Esophagus muscularis mucosa (tissue), 4 donors: ENCODE data around the gene ZNF385C. TPM values are rescaled to one million over a fixed set of nuclear protein-coding genes. Genes with fewer than 3 reads are reported as not detected.

Experiments
- DNase-seq: peaks from one replicate; pipeline ENCODE4 v3.0.0-alpha.2; 2017; ENCODE audit errors: extremely low spot score
- H3K27ac ChIP-seq, 4 donors: fragments of 200-600 bp; sonication (generic); replicated peaks in 1 of 4; 1 replicate in 3 of 4; 2 replicates in 1 of 4; pipeline ENCODE4 v1.5.1; 2016 to 2019; ENCODE audit warnings: mild to moderate bottlenecking in 1 of 4
- H3K27me3 ChIP-seq, 4 donors: fragments of 200-600 bp; sonication (generic); one replicate each; pipeline versions ENCODE4 v1.5.1 to v1.6.0; 2016 to 2019
- H3K36me3 ChIP-seq, 4 donors: fragments of 200-600 bp; sonication (generic); one replicate each; pipeline ENCODE4 v1.5.1; 2016 to 2019
- H3K4me1 ChIP-seq, 4 donors: fragments of 200-600 bp; sonication (generic); one replicate each; pipeline ENCODE4 v1.5.1; 2016 to 2019
- H3K4me3 ChIP-seq, 4 donors: fragments of 200-600 bp; sonication (generic); 1 replicate in 2 of 4; 2 replicates in 2 of 4; pipeline ENCODE4 v1.5.1; 2016 to 2019; ENCODE audit warnings: mild to moderate bottlenecking in 4 of 4, moderate library complexity in 1 of 4
- H3K9me3 ChIP-seq, 4 donors: fragments of 200-600 bp; sonication (generic); 1 replicate in 3 of 4; 2 replicates in 1 of 4; pipeline ENCODE4 v1.5.1; 2016 to 2019
- CTCF ChIP-seq, 3 experiments: fragments of 200-600 bp in 2 of 3; fragments of 450-650 bp in 1 of 3; sonication (generic) in 2 of 3; IDR thresholded peaks; one replicate each; pipeline ENCODE4 v1.5.1; 2017 to 2019; ENCODE audit warnings: antibody characterized with exemption in 3 of 3, mild to moderate bottlenecking in 2 of 3, moderate library complexity in 1 of 3
- EP300 ChIP-seq: sonication (generic); formaldehyde crosslinking; IDR thresholded peaks from one replicate; pipeline ENCODE4 v1.6.1; 2017; ENCODE audit warnings: antibody characterized with exemption
- POLR2A ChIP-seq: fragments of 450-650 bp; IDR thresholded peaks from one replicate; pipeline ENCODE4 v1.6.1; 2017; ENCODE audit warnings: antibody characterized with exemption, moderate library complexity, mild to moderate bottlenecking, low read depth
- POLR2AphosphoS5 ChIP-seq, 2 donors: sonication (generic); formaldehyde crosslinking; IDR thresholded peaks; one replicate each; pipeline ENCODE4 v1.6.1; 2017; ENCODE audit warnings: antibody characterized with exemption in 2 of 2
- WGBS: methylation state at CpG from one replicate; pipeline ENCODE4 v1.1.5; 2018; 5-methylcytosine and 5-hydroxymethylcytosine counted together
- intact Hi-C: fragments of 100-400 bp; cut with DNase I; formaldehyde crosslinking; loops from one replicate; pipeline ENCODE4 v1.15.1; 2023
- total RNA-seq, 4 donors: library from RNA; depleted of rRNA; stranded (reverse); fragments of >200 nt; gene quantifications; one replicate each; pipeline versions ENCODE4 v1.1.0 to v1.2.1, GENCODE V29; 2016

ZNF385C gene
- total RNA-seq, 4 donors from 2014 or later: 0.39 to 0.42 TPM; not detected in 2

GRCh38 chr17:42131232-42131631 lies 33.0 kb upstream of the ZNF385C start:
- 96% methylated on average over 4 of the region's 4 CpGs for WGBS
- Histone ChIP-seq H3K27me3 (no peaks in the 10 kb centered on the region), H3K4me1 (peaks cover 71 to 80% (median 79%) of the 10 kb centered on the region in 4 donors), H3K9me3 (no peaks in the 10 kb centered on the region), H3K4me3 (no peak overlapping the region), H3K27ac (peak overlapping the region; percentile 41 to 68 (median 52)), H3K36me3 (peaks cover 39 to 50% (median 46%) of the 10 kb centered on the region in 4 donors)
- DNase-seq: no peak
- intact Hi-C loops: no loop called here
- TF ChIP-seq POLR2A (no peak), EP300 (no peak), CTCF (IDR thresholded peaks at IDR 0.05) (no peak), POLR2AphosphoS5 (IDR thresholded peaks at IDR 0.05) (no peak)

GRCh38 chr17:42130310-42130936 lies 32.1 kb upstream of the ZNF385C start:
- intact Hi-C loops: no loop called here
- no peak for DNase-seq

DNA sequence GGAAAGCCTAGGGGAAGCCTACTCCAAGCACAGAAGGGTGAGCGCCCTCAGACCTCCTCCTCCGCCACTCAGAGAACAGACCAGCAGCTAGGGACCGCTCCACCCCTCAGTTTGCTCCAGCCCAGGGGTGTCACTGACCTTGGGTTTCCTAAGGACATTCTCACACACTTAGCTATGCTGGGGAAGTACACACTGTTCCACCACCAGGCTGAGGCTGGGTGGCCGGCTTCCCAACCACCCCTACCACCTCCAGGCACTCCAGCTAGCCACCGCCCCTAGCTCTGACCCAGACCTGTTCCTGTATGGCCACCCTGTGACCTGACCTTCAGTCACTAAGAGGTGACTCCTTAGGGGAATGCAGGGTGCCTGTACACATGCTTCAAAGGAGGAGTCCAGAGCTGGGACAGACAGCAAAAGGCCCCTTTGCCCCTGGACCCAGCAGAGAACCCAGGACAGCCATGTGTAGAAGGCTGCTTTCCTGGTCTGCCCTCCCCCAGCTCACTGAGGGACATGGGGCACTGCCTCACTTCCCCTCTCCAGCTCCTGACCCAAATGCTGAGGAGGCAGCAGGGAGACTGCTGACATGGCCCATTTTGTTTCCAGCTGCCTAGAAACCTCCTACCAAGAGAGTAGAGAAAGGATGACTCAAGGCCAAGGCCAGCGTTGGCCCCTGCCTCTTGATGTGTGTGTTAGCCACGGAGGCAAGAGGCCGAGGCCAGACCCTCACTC lies 31.0 kb upstream of the ZNF385C start:
- TF ChIP-seq POLR2AphosphoS5 (IDR thresholded peaks at IDR 0.05) (peak; percentile 38 to 56), EP300 (no peak)
- Histone ChIP-seq H3K4me1 (peaks cover 52 to 61% (median 60%) of the 10 kb centered on the region in 4 donors), H3K4me3 (no peak overlapping the region), H3K36me3 (peaks cover 53 to 63% (median 60%) of the 10 kb centered on the region in 4 donors), H3K9me3 (no peaks in the 10 kb centered on the region), H3K27ac (peak overlapping the region; percentile 41 to 68 (median 52)), H3K27me3 (no peaks in the 10 kb centered on the region)
- DNase-seq: no peak
- intact Hi-C loops: no loop called here
- 73% methylated on average over 7 of the region's 8 CpGs for WGBS

More at GRCh38 chr17:42130310-42130936, 32.1 kb upstream of the ZNF385C start:
- Histone ChIP-seq H3K27ac (peak overlapping the region; percentile 41 to 68 (median 52)), H3K27me3 (no peaks in the 10 kb centered on the region), H3K36me3 (peaks cover 47 to 56% (median 54%) of the 10 kb centered on the region in 4 donors), H3K9me3 (no peaks in the 10 kb centered on the region), H3K4me3 (no peak overlapping the region), H3K4me1 (peaks cover 63 to 72% (median 71%) of the 10 kb centered on the region in 4 donors)
- WGBS: 92% methylated on average over 14 of the region's 16 CpGs
- TF ChIP-seq CTCF (IDR thresholded peaks at IDR 0.05): no peak
- no peak for TF ChIP-seq EP300
- no peak for TF ChIP-seq POLR2AphosphoS5 (IDR thresholded peaks at IDR 0.05)
- TF ChIP-seq POLR2A: no peak

DNA sequence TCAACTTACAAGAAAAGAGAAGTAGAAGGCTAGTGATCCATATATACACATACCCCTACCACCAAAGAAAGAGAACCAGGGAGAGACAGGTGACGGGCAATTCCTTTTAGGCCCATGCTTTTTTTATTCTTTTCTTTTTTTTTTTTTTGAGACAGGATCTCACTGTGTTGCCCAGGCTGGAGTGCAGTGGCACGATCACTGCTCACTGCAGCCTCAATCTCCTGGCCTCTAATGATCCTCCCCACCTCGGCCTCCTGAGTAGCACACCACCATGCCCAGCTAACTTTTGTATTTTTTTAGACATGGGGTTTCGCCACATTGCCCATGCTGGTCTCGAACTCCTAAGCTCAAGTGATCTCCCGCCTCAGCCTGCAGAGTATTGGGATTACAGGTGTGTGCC lies 29.1 kb upstream of the ZNF385C start:
- H3K4me3 ChIP-seq: no peak overlapping the region
- 95% methylated on average over 6 of the region's 6 CpGs for WGBS
- intact Hi-C loops: no loop called here
- H3K36me3 ChIP-seq: peaks cover 53 to 63% (median 60%) of the 10 kb centered on the region in 4 donors
- no peak for DNase-seq
- H3K4me1 ChIP-seq: peaks cover 41 to 51% (median 45%) of the 10 kb centered on the region in 4 donors
- no peaks in the 10 kb centered on the region for H3K27me3 ChIP-seq
- TF ChIP-seq CTCF (IDR thresholded peaks at IDR 0.05) (no peak), POLR2A (no peak), EP300 (no peak), POLR2AphosphoS5 (IDR thresholded peaks at IDR 0.05) (no peak)
- H3K27ac ChIP-seq: no peak overlapping the region
- H3K9me3 ChIP-seq: no peaks in the 10 kb centered on the region

DNA sequence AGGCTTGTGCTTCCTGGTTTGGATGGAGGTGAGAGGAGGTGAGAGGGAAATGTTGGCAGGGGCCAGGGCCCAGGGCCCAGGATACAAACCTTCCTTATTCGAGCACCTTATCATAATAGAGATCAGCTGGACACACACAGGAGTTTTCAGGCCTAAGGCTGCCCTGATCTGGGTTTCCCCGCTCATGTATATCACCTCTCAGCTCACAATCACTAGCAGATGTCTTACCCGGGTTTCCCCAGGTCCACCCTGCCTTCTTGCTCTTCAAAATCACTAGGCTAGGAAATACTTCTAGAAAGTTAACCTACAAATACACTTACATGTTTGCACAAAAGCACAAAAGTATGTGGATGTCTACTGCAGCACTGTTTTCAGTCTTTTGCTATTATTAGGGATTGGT lies 28.6 kb upstream of the ZNF385C start:
- Histone ChIP-seq H3K36me3 (peaks cover 53 to 63% (median 60%) of the 10 kb centered on the region in 4 donors), H3K4me3 (no peak overlapping the region)
- intact Hi-C loops: no loop called here

More for the DNA sequence above, 28.6 kb upstream of the ZNF385C start:
- TF ChIP-seq POLR2A (no peak), CTCF (IDR thresholded peaks at IDR 0.05) (no peak), EP300 (no peak), POLR2AphosphoS5 (IDR thresholded peaks at IDR 0.05) (no peak)
- no peak for DNase-seq
- H3K27ac ChIP-seq: no peak overlapping the region
- 86% methylated on average over 3 of the region's 3 CpGs for WGBS
- H3K27me3 ChIP-seq: no peaks in the 10 kb centered on the region
- H3K9me3 ChIP-seq: no peaks in the 10 kb centered on the region
- H3K4me1 ChIP-seq: peaks cover 41 to 51% (median 45%) of the 10 kb centered on the region in 4 donors
